GM18505 (cell line): ENCODE data around the gene R3HDM4.
"Not testable (repeated sequence)": the region's sequence is repeated elsewhere in the genome, so short reads cannot be mapped to it uniquely, and the experiment has no call there.

Source experiments
- ATAC-seq: cut with Tn5 transposase; IDR thresholded peaks from one replicate; pipeline ENCODE4 v1.9.1; 2021; ENCODE audit not compliant: unreplicated experiment
- POLR2A ChIP-seq: IDR thresholded peaks from 4 replicates; pipeline ENCODE4 v1.6.1; 2011; ENCODE audit warnings: borderline replicate concordance; ENCODE audit not compliant: insufficient read depth, insufficient read length; ENCODE audit errors: extremely low read depth

R3HDM4 gene

DNA sequence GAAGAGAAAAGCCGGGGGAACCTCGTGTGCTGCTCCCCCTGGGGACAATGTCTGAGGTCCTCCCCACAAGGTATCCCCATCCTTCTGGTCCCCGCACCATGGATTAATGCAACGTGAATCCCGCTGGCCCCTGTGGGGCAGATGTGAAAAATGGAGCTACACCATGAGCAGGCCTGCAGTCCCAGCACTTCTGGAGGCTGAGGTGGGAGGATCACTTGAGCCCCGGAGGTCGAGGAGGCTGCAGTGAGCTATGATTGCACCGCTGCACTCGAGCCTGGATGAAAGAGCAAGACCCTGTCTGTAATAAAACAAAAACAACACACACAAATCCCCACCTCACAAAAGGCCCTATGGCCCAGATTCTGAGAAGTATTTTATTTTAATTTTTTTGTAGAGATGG is 54.7 kb downstream of the R3HDM4 start:
- no peak for ATAC-seq
- TF ChIP-seq POLR2A, result no peak

DNA sequence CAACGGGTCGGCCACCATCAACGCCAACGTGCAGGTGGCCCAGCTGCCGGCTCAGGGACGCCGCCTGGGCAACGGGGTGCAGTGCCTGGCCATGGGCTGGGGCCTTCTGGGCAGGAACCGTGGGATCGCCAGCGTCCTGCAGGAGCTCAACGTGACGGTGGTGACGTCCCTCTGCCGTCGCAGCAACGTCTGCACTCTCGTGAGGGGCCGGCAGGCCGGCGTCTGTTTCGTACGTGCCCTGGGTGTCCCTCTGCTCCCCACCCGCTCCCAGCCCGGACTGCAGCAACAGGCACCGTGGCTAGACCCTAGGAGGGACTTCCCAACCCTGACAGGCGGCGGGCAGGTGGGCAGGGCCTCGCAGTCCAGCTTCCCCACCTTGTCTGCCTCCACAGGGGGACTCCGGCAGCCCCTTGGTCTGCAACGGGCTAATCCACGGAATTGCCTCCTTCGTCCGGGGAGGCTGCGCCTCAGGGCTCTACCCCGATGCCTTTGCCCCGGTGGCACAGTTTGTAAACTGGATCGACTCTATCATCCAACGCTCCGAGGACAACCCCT is 57.4 kb downstream of the R3HDM4 start:
- no peak for TF ChIP-seq POLR2A
- no peak for ATAC-seq

DNA sequence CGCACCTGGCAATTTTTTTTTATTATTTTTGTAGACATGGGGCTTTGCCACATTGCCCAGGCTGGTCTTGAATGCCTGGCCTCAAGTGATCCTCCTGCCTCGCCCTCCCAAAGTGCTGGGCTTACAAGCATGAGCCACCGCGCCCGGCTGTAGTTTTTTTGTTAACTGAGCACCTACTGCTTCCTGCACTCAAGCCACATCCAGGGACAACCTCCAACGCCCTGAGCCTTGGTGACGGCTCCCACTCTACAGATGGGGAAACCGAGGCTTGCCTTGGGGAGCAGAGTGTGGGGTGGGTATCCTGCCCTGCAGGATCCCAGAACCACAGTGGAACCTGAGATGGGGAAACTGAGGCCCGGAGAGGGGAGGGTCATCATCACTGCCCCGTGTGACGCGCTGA is 57.9 kb downstream of the R3HDM4 start:
- no peak for TF ChIP-seq POLR2A
- no peak for ATAC-seq

DNA sequence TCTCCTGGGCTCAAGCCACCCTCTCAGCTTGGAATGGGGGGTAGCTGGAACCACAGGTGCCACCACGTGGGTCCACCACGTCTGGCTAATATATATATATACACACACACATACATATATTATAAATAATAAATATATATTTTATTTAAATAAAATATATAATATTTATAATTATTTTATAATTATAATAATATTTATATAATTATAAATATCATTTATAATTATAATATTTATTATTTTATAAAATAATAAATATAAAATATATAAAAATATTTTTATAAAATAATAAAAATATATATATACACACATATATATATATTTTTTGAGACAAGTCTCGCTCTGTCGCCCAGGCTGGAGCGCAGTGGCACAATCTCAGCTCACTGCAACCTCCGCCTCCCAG is 58.5 kb downstream of the R3HDM4 start:
- no peak for TF ChIP-seq POLR2A
- ATAC-seq, result no peak

DNA sequence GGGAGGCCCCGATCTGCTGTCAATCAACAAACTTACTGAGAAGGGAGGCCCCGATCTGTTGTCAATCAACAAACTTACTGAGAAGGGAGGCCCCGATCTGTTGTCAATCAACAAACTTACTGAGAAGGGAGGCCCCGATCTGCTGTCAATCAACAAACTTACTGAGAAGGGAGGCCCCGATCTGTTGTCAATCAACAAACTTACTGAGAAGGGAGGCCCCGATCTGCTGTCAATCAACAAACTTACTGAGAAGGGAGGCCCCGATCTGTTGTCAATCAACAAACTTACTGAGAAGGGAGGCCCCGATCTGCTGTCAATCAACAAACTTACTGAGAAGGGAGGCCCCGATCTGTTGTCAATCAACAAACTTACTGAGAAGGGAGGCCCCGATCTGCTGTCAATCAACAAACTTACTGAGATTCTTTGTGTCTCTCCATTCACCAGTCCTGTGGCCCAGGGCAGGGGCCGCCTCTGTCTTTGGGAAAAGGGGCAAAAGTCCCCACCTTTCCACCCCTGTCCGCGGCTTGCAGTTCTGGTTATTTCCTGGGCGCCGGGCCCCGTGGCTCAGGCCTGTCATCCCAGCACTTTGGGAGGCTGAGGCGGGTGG is 59.3 kb downstream of the R3HDM4 start:
- not testable (repeated sequence) for ATAC-seq

DNA sequence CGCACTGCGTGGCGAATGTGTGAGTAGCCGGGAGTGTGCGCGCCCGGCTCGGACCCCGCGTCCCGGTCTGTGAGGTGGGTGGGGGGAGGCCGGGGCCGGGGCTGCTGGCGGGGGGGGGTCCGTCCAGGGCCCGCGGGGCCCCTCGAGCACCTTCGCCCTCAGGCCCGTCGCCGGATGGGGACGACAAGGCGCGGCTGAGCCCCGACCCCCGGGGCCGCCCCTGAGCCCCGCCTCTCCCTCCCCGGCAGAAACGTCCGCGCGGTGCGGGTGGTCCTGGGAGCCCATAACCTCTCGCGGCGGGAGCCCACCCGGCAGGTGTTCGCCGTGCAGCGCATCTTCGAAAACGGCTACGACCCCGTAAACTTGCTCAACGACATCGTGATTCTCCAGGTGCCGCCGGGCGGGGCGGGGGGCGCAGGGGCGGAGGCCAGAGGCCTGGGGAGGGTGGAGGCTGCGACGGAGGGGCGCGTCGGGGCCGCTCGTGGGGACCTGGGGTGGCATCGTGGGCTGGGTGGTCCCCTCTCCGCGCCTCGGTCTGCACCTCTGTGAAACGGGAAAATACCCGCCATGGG is 59.9 kb downstream of the R3HDM4 start:
- ATAC-seq, result no peak
- no peak for TF ChIP-seq POLR2A

DNA sequence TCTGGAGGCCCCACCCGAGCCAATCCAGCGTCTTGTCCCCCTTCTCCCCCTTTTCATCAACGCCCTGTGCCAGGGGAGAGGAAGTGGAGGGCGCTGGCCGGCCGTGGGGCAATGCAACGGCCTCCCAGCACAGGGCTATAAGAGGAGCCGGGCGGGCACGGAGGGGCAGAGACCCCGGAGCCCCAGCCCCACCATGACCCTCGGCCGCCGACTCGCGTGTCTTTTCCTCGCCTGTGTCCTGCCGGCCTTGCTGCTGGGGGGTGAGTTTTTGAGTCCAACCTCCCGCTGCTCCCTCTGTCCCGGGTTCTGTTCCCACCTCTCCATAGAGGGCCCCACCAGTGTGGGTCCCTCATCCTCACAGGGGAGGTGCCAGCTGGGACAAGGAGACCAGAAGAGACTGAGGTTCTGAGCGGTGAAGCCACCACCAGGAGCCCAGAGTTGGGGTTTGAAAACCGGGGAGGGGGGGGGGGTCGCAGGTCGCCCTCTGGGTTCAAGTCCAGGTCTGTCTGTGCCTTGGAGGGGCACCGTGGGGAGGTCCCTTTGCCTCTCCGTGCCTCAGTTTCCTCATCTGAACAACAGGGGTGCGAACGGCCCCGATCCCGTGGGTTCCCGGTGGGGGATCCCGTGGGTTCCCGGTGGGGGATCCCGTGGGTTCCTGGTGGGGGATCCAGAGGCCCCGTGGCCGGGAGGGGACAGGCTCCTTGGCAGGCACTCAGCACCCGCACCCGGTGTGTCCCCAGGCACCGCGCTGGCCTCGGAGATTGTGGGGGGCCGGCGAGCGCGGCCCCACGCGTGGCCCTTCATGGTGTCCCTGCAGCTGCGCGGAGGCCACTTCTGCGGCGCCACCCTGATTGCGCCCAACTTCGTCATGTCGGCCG is 60.6 kb downstream of the R3HDM4 start, which contains the start of gene ELANE:
TSS of gene ELANE (plus strand) at position 168 of the 878 bp plus-strand sequence. CDS start at position 194, 26 bp downstream.
- no peak for TF ChIP-seq POLR2A
- ATAC-seq, result no peak

DNA sequence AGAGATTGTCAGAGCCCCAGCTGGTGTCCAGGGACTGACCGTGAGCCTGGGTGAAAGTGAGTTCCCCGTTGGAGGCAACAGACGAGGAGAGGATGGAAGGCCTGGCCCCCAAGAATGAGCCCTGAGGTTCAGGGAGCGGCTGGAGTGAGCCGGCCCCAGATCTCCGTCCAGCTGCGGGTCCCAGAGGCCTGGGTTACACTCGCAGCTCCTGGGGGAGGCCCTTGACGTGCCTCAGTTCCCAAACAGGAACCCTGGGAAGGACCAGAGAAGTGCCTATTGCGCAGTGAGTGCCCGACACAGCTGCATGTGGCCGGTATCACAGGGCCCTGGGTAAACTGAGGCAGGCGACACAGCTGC is 62.1 kb downstream of the R3HDM4 start:
- no peak for ATAC-seq

DNA sequence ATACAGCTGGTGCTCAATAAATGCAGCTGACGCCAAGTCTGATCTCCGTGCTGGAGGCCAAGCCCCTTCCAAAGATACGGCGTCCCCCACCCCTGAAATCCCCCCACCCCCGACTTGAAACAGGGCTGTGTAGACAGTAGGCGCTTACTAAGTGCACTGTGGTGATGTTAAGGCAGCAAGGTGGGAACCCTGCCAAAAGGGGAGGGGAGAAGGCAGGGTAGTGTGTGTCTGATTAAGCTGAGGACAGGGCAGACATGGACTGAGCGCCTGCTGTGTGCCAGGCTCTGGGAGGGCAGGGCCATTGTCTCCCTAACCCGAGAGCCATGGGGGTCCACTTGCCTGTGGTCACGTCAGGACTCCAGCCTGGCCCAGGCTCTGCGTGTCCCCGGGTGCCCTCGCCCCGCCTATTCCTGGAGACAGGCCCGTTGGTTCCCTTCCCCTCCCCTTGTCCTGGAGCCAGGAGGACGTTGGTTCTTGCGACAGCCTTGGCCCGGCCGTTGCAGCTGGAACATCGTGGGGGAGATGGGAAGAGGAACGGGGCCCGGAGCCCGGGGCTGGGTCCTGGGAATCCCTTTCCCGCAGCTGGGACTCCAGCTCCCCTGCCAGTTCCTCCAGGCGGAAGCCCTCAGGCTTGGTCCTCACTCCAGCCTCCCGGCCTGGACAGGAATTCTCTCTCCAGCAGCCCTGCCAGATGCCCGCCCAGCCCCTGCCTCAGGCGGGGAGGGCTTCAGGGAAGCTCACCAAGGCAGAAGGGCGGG is 62.6 kb downstream of the R3HDM4 start:
- ATAC-seq, result no peak
- TF ChIP-seq POLR2A, result no peak

More for the DNA sequence above, 62.1 kb downstream of the R3HDM4 start:
- no peak for TF ChIP-seq POLR2A

DNA sequence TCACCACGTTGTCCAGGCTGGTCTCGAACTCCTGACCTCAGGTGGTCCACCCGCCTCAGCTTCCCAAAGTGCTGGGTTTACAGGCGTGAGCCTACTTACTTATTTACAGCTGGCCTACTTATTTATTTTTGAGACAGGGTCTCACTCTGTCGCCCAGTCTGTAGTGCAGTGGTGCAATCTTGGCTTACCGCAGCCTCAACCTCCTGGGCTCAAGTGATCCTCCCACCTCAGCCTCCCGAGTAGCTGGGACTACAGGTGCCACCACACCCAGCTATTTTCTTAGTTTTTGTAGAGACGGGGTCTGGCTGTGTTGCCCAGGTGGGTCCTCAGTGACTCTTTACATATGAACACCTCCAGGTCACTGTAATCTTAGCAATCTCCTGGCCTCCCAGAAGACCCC is 63.8 kb downstream of the R3HDM4 start:
- ATAC-seq, result not testable (repeated sequence)

DNA sequence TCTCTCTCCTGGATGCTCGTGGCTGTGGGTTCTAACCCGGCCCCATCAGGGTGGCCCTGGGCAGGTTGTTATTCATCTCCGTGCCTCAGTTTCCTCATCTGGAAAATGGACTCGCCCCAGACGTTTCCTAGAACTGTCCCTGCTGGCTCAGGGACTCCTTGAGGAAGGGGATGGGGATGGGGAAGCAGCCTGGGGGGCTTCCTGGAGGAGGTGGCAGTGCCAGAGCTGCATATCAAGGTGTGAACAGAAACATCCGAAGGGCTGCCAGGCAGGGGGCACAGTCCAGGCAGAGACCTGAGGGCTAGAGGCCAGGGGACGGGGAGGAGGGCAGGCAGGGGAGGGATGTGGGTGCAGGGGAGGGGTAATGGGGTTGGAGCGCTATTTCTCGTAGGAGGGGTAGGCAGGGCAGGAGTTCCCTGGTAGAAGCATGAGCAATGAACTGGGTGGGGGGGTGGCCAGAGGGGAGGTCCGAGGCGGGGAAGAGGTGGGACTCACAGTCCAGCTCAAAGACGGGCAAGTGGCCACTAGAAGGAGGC is 64.6 kb downstream of the R3HDM4 start:
- no peak for ATAC-seq
- no peak for TF ChIP-seq POLR2A
